ENCODE measurements around the gene PCSK2. TPM values are rescaled to one million over a fixed set of nuclear protein-coding genes. Genes with fewer than 3 reads are reported as not detected.

The PCSK2 gene
- total and polyA plus RNA-seq, 2 donors (not counting 3 experiments of a cell fraction or from before 2014, with no cell fraction given) = not detected

DNA sequence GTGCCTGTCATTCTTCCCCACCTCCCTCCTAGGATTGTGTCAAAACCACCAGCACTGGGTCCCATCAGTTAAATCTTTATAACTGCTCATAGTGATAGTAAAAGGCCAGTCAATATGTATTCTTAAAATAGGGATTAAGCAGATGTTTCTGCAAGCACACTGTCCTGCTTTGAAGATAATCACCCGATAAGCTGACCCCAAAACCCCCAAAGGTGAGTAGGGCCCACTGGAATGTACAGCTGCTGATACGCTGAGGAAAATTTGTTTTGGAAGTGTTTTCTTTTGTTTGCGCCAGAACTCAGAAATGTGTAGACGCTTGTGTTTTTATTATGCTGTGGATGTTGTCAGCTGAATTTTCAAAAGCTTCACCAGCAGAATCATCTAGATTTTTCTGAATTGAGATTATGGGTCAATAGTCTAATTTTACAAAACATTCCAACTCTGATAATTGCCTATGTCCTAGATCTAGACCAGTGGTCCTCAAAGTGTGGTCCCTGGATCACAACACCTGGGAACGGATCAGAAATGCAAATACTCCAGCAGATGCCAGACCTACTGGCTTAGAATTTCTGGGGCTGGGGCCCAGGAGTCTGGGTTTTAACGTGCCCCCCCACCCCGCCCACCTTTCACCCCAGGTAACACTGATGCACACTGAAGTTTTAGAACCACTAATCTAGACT lies 292.9 kb downstream of the PCSK2 start:
- no peak overlapping the region for H3K4me3 ChIP-seq (replicated peaks in 1 of 3; ENCODE audit: insufficient read depth in 1 of 3, low read depth in 1 of 3, low read length in 3 of 3)
- BruUV-seq (replicated peaks) = no TSS peak
- no peaks in the 10 kb centered on the region for H3K36me3 ChIP-seq (ENCODE audit: control insufficient read depth in 2 of 2, extremely low read depth in 1 of 2, insufficient read depth in 2 of 2, low read length in 2 of 2)
- FAIRE-seq = peak; percentile 57
- no peaks in the 10 kb centered on the region for H3K9me3 ChIP-seq (replicated peaks; ENCODE audit: control insufficient read depth, insufficient read depth, low read length)
- H2AFZ ChIP-seq (ENCODE audit: low read depth, low read length) = no peak overlapping the region
- H3K27ac ChIP-seq (ENCODE audit: insufficient read depth, low read depth, low read length) = no peak overlapping the region
- peaks cover 21% of the 10 kb centered on the region for H3K4me1 ChIP-seq (ENCODE audit: control insufficient read depth, extremely low read depth, insufficient read depth, low read length)
- ChIA-PET CTCF (interaction anchor here (1.3 to 2.3 kb wide), 2 partner anchors 11 to 14 kb away, joined by 8 read pairs; partner anchors contain the start of gene BFSP1), POLR2A (interaction anchor here (0.6 to 0.7 kb wide), 2 partner anchors 10 to 497 kb away, joined by 3 read pairs; no protein-coding TSS in a partner anchor)
- no peaks in the 10 kb centered on the region for H3K79me2 ChIP-seq (ENCODE audit: control insufficient read depth, insufficient read depth, low read length)
- dilution Hi-C loops (cut with MboI; ENCODE audit: extremely low pct_ligation_motif_present, low sequenced_read_pairs) (no loop called here), intact Hi-C loops (cut with micrococcal nuclease) (loop anchor here (1.0 kb wide), 1 partner anchor 12 kb away; the partner anchor contains the start of gene BFSP1)
- no peak overlapping the region for H3K4me2 ChIP-seq (ENCODE audit: insufficient read depth, low read length)
- H3K27me3 ChIP-seq (ENCODE audit: control insufficient read depth in 2 of 2, insufficient read depth in 2 of 2, low read length in 2 of 2) = no peaks in the 10 kb centered on the region
- no peaks in the 10 kb centered on the region for H3K9me1 ChIP-seq (replicated peaks; ENCODE audit: control insufficient read depth, extremely low read depth, insufficient read depth, low read length)
- no peak overlapping the region for H3K9ac ChIP-seq (replicated peaks; ENCODE audit: extremely low read depth, insufficient read depth, low read length)
- DNase-seq (ENCODE audit: low read depth, low spot score) = no peak
- TF ChIP-seq, protein P1, sequence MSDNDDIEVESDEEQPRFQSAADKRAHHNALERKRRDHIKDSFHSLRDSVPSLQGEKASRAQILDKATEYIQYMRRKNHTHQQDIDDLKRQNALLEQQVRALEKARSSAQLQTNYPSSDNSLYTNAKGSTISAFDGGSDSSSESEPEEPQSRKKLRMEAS (IDR thresholded peaks at IDR 0.05; ENCODE audit: insufficient read depth, insufficient read length) = no peak
- no peak for TF ChIP-seq MYC (IDR thresholded peaks at IDR 0.05; ENCODE audit: low read depth, low read length)
- TF ChIP-seq GATA2 (IDR thresholded peaks at IDR 0.05; ENCODE audit: insufficient read depth, insufficient read length, low read depth, low read length) = no peak
- TF ChIP-seq EZH2 (IDR thresholded peaks at IDR 0.05; ENCODE audit: borderline replicate concordance, low read depth, low read length, severe bottlenecking) = no peak
- no peak for TF ChIP-seq POLR2AphosphoS5 (IDR thresholded peaks at IDR 0.05; ENCODE audit: insufficient read depth, low read depth, low read length)
- no peak for TF ChIP-seq FOS (IDR thresholded peaks at IDR 0.05; ENCODE audit: borderline replicate concordance, insufficient read depth, low read length)
- TF ChIP-seq JUN (IDR thresholded peaks at IDR 0.05; ENCODE audit: borderline replicate concordance, insufficient read depth, insufficient read length, low read depth) = no peak
- TF ChIP-seq, protein P2, sequence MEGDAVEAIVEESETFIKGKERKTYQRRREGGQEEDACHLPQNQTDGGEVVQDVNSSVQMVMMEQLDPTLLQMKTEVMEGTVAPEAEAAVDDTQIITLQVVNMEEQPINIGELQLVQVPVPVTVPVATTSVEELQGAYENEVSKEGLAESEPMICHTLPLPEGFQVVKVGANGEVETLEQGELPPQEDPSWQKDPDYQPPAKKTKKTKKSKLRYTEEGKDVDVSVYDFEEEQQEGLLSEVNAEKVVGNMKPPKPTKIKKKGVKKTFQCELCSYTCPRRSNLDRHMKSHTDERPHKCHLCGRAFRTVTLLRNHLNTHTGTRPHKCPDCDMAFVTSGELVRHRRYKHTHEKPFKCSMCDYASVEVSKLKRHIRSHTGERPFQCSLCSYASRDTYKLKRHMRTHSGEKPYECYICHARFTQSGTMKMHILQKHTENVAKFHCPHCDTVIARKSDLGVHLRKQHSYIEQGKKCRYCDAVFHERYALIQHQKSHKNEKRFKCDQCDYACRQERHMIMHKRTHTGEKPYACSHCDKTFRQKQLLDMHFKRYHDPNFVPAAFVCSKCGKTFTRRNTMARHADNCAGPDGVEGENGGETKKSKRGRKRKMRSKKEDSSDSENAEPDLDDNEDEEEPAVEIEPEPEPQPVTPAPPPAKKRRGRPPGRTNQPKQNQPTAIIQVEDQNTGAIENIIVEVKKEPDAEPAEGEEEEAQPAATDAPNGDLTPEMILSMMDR (IDR thresholded peaks at IDR 0.05; ENCODE audit: extremely low read depth in 1 of 2, insufficient read depth in 1 of 2, low read depth in 1 of 2, low read length in 2 of 2) = no peak
- TF ChIP-seq POLR2A (IDR thresholded peaks at IDR 0.05; ENCODE audit: low read depth, low read length) = no peak
- H4K20me1 ChIP-seq (replicated peaks; ENCODE audit: control insufficient read depth, extremely low read depth, insufficient read depth, low read length) = no peaks in the 10 kb centered on the region

All from endothelial cell of umbilical vein (primary cell).